Measurements from ENCODE around the gene BTRC. TPM values are rescaled to one million over a fixed set of nuclear protein-coding genes. Genes with fewer than 3 reads are reported as not detected.
"Not testable (repeated sequence)": the region's sequence is repeated elsewhere in the genome, so short reads cannot be mapped to it uniquely, and the experiment has no call there.

The BTRC gene
- total RNA-seq, 2 experiments from 2014 or later, result 14.4 to 15.5 TPM

DNA sequence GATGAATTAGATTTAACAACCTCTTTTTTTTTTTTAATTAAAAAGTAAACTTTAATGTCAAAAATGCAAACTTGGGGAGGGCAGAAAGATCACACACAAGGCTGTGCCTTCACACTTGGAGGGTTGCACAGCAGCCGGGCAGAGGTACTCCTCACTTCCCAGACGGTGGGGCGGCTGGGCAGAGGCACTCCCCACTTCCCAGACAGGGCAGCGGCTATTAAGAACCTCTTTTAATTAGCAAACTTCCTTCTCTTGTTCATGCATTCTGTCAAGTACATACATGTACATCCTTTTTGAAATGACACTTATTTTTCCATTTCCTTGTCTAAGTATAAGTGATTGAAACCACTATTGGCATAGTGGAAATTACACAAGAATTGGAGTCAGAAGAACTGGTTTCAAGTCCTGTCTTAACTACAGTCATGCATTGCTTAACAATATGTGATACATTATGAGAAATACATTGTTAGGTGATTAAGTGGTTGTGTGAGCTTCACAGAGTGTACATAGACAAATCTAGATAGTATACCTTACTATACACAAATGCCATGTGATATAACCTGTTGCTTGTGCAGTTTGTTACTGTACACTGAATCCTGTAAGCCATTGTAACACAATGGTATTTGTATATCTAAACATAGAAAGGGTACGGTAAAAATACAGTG lies 26.5 kb downstream of the BTRC start:
- peaks cover 9% of the 10 kb centered on the region for H3K4me1 Mint-ChIP-seq
- no peak for DNase-seq
- POLR2A ChIA-PET, result no interaction called here
- CTCF ChIA-PET, result interaction anchor here (1.0 kb wide), 1 partner anchor 61 kb away, joined by 3 read pairs; no protein-coding TSS in a partner anchor
- no peaks in the 10 kb centered on the region for H3K27me3 Mint-ChIP-seq
- no peaks in the 10 kb centered on the region for H3K9me3 Mint-ChIP-seq
- H3K4me3 Mint-ChIP-seq, result no peak overlapping the region
- no peak overlapping the region for H3K27ac Mint-ChIP-seq
- no peaks in the 10 kb centered on the region for H3K36me3 Mint-ChIP-seq (ENCODE audit: low read depth)

DNA sequence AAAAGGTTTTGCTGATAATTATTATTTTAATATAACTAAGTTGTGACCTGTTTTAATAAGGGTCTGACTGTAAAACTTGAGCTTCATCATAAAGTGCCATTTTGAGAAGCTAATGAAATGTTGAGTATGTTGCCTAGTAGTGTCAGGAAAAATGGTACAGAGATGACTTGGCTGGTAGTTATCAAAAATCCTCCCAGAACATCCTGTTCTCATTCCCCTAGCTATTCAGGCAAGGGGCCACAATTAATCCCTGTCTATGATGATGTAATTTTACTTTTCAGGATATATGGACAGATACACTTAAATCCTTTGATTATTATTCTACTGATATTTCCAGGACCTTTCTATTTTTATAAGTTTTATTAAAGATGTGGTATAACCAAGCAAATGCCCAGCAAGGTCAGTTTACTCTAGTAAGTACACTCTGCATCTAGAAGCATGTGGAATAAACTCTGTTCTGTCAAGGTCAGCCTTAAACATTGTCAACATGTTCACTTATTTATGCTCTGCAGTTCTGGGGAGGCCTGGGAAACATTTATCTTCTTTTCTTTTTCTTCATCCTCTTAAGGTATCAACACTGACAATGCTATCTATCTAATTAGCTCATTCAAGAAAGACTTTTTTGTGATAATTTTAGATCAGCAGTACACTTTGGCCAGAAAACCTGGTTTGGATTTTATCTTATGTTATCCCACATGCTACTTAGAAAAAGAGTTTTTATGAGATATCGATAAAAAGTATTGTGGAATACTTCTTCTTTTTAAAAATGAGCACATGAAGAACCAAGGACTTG lies 32.1 kb downstream of the BTRC start:
- Mint-ChIP-seq H3K4me3 (no peak overlapping the region), H3K9me3 (no peaks in the 10 kb centered on the region), H3K27ac (no peak overlapping the region), H3K4me1 (peaks cover 2% of the 10 kb centered on the region), H3K36me3 (ENCODE audit: low read depth) (no peaks in the 10 kb centered on the region), H3K27me3 (no peaks in the 10 kb centered on the region)
- ChIA-PET CTCF (interaction anchor here (0.6 to 0.8 kb wide), 2 partner anchors 14 to 74 kb away, joined by 3 to 4 read pairs; no protein-coding TSS in a partner anchor), POLR2A (no interaction called here)
- DNase-seq, result no peak

DNA sequence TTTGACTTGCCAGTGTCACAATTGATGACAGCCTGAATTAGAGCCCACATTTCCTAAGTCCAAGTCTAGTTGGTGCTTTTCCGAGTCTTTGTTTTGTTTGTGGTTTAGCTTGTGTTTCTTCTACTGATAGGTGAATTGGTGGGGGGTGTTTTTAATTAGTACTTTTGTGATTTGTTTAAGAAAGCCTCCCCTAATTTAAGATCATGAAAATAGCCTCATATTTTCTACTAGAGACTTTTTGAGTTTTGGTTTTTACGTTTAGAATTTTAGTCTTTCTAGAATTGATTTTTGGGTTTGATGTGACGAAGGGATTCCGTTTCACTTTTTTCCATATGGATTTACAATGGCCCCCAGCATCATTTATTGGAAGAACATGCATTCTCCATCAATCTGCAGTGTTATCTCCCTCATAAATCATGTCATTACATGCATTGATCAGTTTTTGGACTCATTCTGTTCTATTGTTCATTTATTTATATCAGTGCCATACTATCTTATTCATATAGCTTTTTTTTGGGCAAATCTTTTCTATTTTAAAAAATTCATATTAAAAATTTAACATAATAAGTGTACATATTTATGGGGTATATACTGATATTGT lies 32.8 kb downstream of the BTRC start:
- H3K27me3 Mint-ChIP-seq, result no peaks in the 10 kb centered on the region

DNA sequence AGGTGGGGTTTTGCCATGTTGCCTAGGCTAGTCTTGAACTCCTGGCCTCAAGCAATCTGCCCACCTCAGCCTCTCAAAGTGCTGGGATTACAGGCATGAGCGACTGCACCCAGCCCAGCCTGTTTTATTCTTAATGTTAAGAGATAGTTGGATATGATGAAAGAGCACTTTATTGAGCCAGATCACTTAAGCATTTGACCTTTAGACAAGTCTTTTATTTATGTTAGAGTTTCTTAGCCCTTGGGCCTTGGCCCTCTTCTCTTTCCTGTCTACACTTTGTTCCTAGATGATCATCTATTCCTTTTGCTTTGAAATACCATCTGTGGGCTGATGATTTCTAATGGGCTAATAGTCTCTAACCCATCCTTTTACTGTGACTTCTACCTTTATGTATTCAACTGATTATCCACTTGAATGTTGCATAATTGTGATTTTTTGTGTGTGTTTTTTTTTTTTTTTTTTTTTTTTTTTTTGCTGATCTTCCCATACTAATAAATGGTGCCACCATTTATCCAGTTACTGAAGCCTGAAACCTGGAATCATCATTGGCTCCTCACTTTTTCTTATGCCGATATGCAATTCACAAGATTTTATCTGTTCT lies 34.8 kb downstream of the BTRC start:
- Mint-ChIP-seq H3K36me3 (ENCODE audit: low read depth) (peaks cover 3% of the 10 kb centered on the region), H3K4me1 (no peaks in the 10 kb centered on the region), H3K9me3 (no peaks in the 10 kb centered on the region), H3K4me3 (no peak overlapping the region), H3K27me3 (no peaks in the 10 kb centered on the region), H3K27ac (no peak overlapping the region)
- CTCF ChIA-PET, result no interaction called here
- no peak for DNase-seq
- POLR2A ChIA-PET, result no interaction called here

More for the DNA sequence above, 32.8 kb downstream of the BTRC start:
- no peak for DNase-seq
- POLR2A ChIA-PET, result no interaction called here
- Mint-ChIP-seq H3K27ac (no peak overlapping the region), H3K9me3 (no peaks in the 10 kb centered on the region), H3K4me3 (no peak overlapping the region), H3K4me1 (no peaks in the 10 kb centered on the region), H3K36me3 (ENCODE audit: low read depth) (no peaks in the 10 kb centered on the region)
- CTCF ChIA-PET, result interaction anchor here (0.8 kb wide), 1 partner anchor 15 kb away, joined by 3 read pairs; no protein-coding TSS in a partner anchor

DNA sequence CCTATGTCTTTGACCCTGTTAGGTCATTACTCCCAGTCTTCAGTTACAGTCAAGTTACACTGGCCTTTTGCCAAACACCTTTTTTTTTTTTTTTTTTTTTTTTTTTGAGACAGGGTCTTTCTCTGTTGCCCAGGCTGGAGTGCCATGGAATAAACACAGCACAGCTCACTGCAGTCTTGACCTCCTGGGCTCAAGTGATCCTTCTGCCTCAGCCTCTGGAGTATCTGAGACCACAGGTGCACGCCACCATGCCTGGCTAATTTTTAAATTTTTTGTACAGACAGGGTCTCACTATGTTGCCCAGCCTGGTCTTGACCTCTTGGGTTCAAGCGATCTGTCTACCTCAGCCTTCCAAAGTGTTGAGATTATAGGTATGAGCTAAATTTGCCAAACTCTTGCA lies 35.6 kb downstream of the BTRC start:
- H3K27me3 Mint-ChIP-seq; H3K36me3 Mint-ChIP-seq (ENCODE audit: low read depth): not testable (repeated sequence)

DNA sequence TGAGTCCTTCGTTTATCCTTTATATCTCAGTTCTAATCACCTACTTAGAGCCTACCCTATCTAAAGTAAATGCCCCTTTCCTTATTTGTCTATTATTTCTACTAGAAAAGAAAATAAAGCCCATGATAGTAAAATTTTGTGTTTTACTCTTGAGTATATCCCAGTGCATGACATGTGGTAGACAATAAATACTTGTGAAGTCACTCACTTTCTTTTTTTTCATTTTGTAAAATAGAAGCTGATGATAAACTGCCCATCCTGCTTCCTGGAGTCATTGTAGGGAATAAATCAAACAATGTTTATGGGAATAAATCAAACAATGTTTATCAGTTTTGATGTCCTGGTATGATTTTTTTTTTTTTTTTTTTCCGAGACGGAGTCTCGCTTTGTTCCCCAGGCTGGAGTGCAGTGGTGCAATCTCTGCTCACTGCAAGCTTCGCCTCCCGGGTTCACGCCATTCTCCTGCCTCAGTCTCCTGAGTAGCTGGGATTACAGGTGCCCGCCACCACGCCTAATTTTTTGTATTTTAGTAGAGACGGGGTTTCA lies 36.1 kb downstream of the BTRC start:
- ChIA-PET CTCF (no interaction called here), POLR2A (no interaction called here)
- no peak overlapping the region for H3K4me3 Mint-ChIP-seq
- H3K27ac Mint-ChIP-seq, result no peak overlapping the region
- H3K9me3 Mint-ChIP-seq, result no peaks in the 10 kb centered on the region
- no peak for DNase-seq
- no peaks in the 10 kb centered on the region for H3K4me1 Mint-ChIP-seq
- H3K36me3 Mint-ChIP-seq (ENCODE audit: low read depth), result peaks cover 3% of the 10 kb centered on the region
- no peaks in the 10 kb centered on the region for H3K27me3 Mint-ChIP-seq

More for the DNA sequence above, 35.6 kb downstream of the BTRC start:
- POLR2A ChIA-PET, CTCF ChIA-PET, H3K27ac Mint-ChIP-seq, H3K4me3 Mint-ChIP-seq, DNase-seq, H3K4me1 Mint-ChIP-seq, H3K9me3 Mint-ChIP-seq: not testable (repeated sequence)

DNA sequence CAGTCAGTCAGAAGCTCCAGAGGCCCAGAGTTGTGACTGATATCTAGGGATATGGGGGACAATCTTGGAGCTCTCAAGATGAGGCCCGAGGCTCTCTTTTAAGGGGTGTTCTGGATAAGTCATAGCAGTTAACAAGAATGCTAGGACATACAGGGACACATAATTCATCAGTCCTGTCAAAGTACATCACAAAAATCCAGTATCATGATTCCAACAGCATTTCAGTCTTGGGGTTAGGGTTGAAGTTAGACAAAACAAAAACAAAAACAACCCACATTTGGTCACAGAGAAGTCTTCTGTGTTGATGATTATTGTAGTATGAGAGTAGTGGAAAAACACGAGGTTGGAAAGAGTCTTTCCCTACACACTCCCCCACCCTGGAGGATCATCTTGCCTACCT lies 39.4 kb downstream of the BTRC start:
- Mint-ChIP-seq H3K4me1 (no peaks in the 10 kb centered on the region), H3K9me3 (no peaks in the 10 kb centered on the region), H3K27me3 (no peaks in the 10 kb centered on the region), H3K36me3 (ENCODE audit: low read depth) (peaks cover 3% of the 10 kb centered on the region), H3K27ac (no peak overlapping the region), H3K4me3 (no peak overlapping the region)
- ChIA-PET CTCF (no interaction called here), POLR2A (no interaction called here)
- no peak for DNase-seq

DNA sequence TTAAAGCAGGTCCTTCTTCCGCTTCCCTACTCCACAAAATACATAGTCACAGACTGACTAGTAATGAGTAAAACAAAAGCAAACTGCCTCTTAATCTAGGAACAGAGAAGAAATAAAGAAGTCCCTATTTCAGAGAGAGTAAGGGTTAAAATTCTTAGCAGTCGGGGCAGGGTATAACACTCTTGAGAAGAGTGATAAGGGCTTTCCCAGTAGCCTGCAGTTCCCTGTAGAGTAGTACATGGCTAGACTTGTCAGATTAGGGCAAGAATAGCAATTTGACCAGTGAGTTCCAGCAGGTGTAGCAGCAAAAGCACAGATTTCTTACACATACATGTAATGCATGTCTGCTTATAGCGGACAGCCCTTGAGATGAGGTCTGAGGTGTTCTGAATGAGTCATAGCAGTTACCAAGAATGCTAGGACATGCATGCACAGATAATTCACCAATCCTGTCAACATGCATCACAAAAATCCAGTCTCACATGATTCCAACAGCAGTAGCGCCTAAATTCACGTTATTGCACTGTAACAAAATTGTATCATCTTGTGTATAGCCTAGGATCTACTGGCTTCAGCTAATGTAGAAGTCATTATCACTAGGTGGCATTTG lies 40.7 kb downstream of the BTRC start:
- H3K4me1 Mint-ChIP-seq, result no peaks in the 10 kb centered on the region
- H3K36me3 Mint-ChIP-seq (ENCODE audit: low read depth), result peaks cover 3% of the 10 kb centered on the region
- no peak overlapping the region for H3K27ac Mint-ChIP-seq
- H3K4me3 Mint-ChIP-seq, result no peak overlapping the region
- H3K9me3 Mint-ChIP-seq, result no peaks in the 10 kb centered on the region
- no peak for DNase-seq
- ChIA-PET POLR2A (no interaction called here), CTCF (interaction anchor here (0.6 kb wide), 1 partner anchor 128 kb away, joined by 3 read pairs; no protein-coding TSS in a partner anchor)
- no peaks in the 10 kb centered on the region for H3K27me3 Mint-ChIP-seq

DNA sequence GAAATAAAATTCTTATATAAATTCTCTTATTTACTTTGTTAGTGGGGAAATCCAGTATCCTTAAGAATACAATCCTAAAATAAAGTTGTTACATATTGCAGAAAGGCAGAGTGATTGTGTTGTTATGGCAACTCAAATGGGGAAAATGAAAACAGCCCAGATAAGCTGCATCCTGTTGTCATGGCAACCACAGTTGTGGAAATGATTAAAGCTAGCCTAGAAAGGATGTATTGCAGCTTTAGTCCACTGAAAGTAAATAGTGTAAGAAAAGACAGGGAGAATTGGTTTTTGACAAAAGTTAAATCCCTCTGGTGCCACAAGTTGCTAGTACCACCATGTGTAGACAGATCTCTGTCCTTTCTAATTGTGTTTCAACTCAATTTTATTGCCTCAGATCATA lies 43.2 kb downstream of the BTRC start:
- CTCF ChIA-PET, result interaction anchor here (0.7 kb wide), 1 partner anchor 44 kb away, joined by 3 read pairs; no protein-coding TSS in a partner anchor
- peaks cover 3% of the 10 kb centered on the region for H3K36me3 Mint-ChIP-seq (ENCODE audit: low read depth)
- no peaks in the 10 kb centered on the region for H3K4me1 Mint-ChIP-seq
- H3K27ac Mint-ChIP-seq, result no peak overlapping the region
- H3K27me3 Mint-ChIP-seq, result no peaks in the 10 kb centered on the region
- H3K4me3 Mint-ChIP-seq, result no peak overlapping the region
- POLR2A ChIA-PET, result no interaction called here
- peak; percentile 20 for DNase-seq
- no peaks in the 10 kb centered on the region for H3K9me3 Mint-ChIP-seq

DNA sequence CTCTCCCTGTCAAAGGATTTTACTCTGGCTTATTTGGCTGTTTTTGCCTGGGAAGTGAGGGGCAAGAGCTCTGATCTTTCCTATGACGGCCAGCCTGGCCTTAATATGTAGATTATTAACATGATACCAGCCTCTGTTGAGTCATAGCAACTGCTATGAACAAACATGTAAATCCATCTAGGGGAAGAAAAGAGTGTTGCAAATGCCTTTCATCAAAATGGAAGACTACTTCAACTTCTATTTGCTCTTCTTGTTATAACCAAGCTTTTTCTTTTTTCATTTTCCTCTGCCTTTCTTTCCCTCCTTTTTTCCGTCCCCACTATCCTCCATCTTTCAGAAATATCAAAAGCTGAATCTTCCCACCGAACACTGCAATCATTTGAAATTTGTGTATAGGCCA lies 46.6 kb downstream of the BTRC start:
- no peak for DNase-seq
- CTCF ChIA-PET, result no interaction called here
- Mint-ChIP-seq H3K4me1 (no peaks in the 10 kb centered on the region), H3K36me3 (ENCODE audit: low read depth) (no peaks in the 10 kb centered on the region), H3K9me3 (no peaks in the 10 kb centered on the region), H3K27ac (no peak overlapping the region), H3K27me3 (no peaks in the 10 kb centered on the region), H3K4me3 (no peak overlapping the region)
- POLR2A ChIA-PET, result no interaction called here

DNA sequence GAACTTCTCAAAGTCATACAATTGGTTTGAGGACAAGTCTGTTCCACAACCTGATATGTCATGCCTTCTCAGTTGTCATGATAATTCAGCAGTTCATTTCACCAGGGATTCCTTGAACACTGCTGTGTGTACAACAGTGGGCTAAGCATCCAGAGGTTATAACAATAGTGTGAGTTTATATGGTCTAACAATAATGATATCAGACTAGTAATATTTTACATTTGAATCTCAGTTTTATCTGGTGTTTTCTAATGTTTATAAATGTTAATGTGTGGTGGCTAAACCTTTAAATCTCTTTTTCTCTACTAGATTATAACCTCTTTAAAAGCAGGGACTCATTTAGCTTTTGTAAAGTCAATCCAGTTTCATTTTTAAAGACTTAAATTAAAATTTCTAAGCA lies 48.7 kb downstream of the BTRC start:
- Mint-ChIP-seq H3K9me3 (no peaks in the 10 kb centered on the region), H3K4me1 (no peaks in the 10 kb centered on the region), H3K27ac (no peak overlapping the region), H3K36me3 (ENCODE audit: low read depth) (no peaks in the 10 kb centered on the region), H3K27me3 (no peaks in the 10 kb centered on the region), H3K4me3 (no peak overlapping the region)
- CTCF ChIA-PET, result no interaction called here
- POLR2A ChIA-PET, result no interaction called here
- no peak for DNase-seq

DNA sequence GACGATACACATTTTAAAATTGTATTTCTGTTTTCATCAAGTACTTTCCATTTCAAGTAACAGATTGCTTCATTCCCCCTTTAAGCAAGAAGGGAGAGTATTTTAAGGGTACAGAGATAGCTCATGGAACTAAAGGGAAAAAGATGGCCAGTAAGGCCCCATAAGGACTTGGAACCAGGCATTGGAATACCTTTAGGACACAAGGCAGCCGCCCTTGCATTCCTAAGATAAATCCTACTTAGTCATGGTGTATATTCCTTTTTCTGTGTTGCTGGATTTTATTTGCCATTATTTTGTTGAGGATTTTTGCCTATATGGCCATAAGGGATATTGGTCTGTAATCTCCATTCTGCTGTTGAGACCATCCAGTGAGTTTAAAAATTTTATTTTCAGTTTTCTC lies 49.2 kb downstream of the BTRC start:
- POLR2A ChIA-PET, result no interaction called here
- Mint-ChIP-seq H3K27me3 (no peaks in the 10 kb centered on the region), H3K36me3 (ENCODE audit: low read depth) (no peaks in the 10 kb centered on the region), H3K9me3 (no peaks in the 10 kb centered on the region), H3K4me1 (no peaks in the 10 kb centered on the region), H3K4me3 (no peak overlapping the region), H3K27ac (no peak overlapping the region)
- DNase-seq, result no peak
- CTCF ChIA-PET, result no interaction called here

DNA sequence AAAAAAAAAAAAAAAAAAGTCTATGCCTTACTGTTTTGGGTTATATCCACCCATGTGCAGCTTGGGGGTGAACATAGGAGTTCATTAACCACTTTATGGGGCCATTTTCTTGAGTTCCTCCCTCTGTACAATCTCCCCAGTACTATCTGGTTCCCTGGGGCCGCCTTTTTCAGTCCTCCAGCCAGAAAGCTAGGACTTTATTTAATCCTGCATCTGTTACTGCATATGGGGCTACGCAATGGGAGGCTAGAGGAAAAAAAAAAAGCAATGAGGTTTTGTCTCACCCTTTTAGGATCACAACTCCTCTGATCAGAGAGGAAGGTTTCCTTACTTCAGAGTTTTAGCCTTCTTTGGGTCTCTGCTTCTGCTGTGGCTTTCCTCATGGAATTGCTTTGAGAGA lies 51.0 kb downstream of the BTRC start:
- no peak overlapping the region for H3K4me3 Mint-ChIP-seq
- H3K9me3 Mint-ChIP-seq, result no peaks in the 10 kb centered on the region
- no peak for DNase-seq
- H3K27ac Mint-ChIP-seq, result no peak overlapping the region
- CTCF ChIA-PET, result no interaction called here
- H3K36me3 Mint-ChIP-seq (ENCODE audit: low read depth), result no peaks in the 10 kb centered on the region
- POLR2A ChIA-PET, result no interaction called here
- H3K4me1 Mint-ChIP-seq, result no peaks in the 10 kb centered on the region
- H3K27me3 Mint-ChIP-seq, result no peaks in the 10 kb centered on the region

Measured in activated CD4-positive, alpha-beta memory T cell treated with anti-CD3 and anti-CD28 coated beads, Interleukin-2, amount 10 ng/mL, durations not matched to agents 7 days and 5 days (primary cell).